ENCODE results near the gene MARVELD2. TPM values are rescaled to one million over a fixed set of nuclear protein-coding genes. Genes with fewer than 3 reads are reported as not detected.
"Not testable (repeated sequence)": the region's sequence is repeated elsewhere in the genome, so short reads cannot be mapped to it uniquely, and the experiment has no call there.

The MARVELD2 gene
- total RNA-seq, 1 donor from 2014 or later = 19.5 TPM

GRCh38 chr5:69477170-69477569 lies 62.3 kb downstream of the MARVELD2 start:
- no peak for DNase-seq (ENCODE audit: low read depth)
- Histone ChIP-seq H3K27me3 (ENCODE audit: control insufficient read depth, insufficient read depth, low read length) (no peaks in the 10 kb centered on the region), H3K4me3 (ENCODE audit: low read depth, low read length) (no peak overlapping the region), H3K36me3 (ENCODE audit: control insufficient read depth, insufficient read depth, low read length) (no peaks in the 10 kb centered on the region)
- no peak for TF ChIP-seq CTCF (IDR thresholded peaks at IDR 0.05; ENCODE audit: insufficient read depth, low read length, severe bottlenecking)
- FAIRE-seq = no peak

- DNase-seq (ENCODE audit: low read depth); FAIRE-seq; H3K27me3 ChIP-seq (ENCODE audit: control insufficient read depth, insufficient read depth, low read length); H3K4me3 ChIP-seq (ENCODE audit: low read depth, low read length); H3K36me3 ChIP-seq (ENCODE audit: control insufficient read depth, insufficient read depth, low read length): not testable (repeated sequence)
These were observed 63.4 kb downstream of the MARVELD2 start for GRCh38 chr5:69478296-69478695.

GRCh38 chr5:69484891-69485290 lies 70.0 kb downstream of the MARVELD2 start:
- H3K27me3 ChIP-seq (ENCODE audit: control insufficient read depth, insufficient read depth, low read length) = peaks cover 2% of the 10 kb centered on the region
- no peak for TF ChIP-seq CTCF (IDR thresholded peaks at IDR 0.05; ENCODE audit: insufficient read depth, low read length, severe bottlenecking)
- no peaks in the 10 kb centered on the region for H3K36me3 ChIP-seq (ENCODE audit: control insufficient read depth, insufficient read depth, low read length)
- DNase-seq (ENCODE audit: low read depth) (no peak), FAIRE-seq (no peak)
- no peak overlapping the region for H3K4me3 ChIP-seq (ENCODE audit: low read depth, low read length)

- H3K27me3 ChIP-seq (ENCODE audit: control insufficient read depth, insufficient read depth, low read length) = peaks cover 2% of the 10 kb centered on the region
- H3K4me3 ChIP-seq (ENCODE audit: low read depth, low read length) = no peak overlapping the region
- DNase-seq (ENCODE audit: low read depth) = no peak
- no peaks in the 10 kb centered on the region for H3K36me3 ChIP-seq (ENCODE audit: control insufficient read depth, insufficient read depth, low read length)
- FAIRE-seq = no peak
- no peak for TF ChIP-seq CTCF (IDR thresholded peaks at IDR 0.05; ENCODE audit: insufficient read depth, low read length, severe bottlenecking)
These were observed 70.6 kb downstream of the MARVELD2 start for GRCh38 chr5:69485471-69485870.

- FAIRE-seq = no peak
- peak; percentile 53 for DNase-seq (ENCODE audit: low read depth)
- no peak for TF ChIP-seq CTCF (IDR thresholded peaks at IDR 0.05; ENCODE audit: insufficient read depth, low read length, severe bottlenecking)
- no peak overlapping the region for H3K4me3 ChIP-seq (ENCODE audit: low read depth, low read length)
- H3K27me3 ChIP-seq (ENCODE audit: control insufficient read depth, insufficient read depth, low read length) = peaks cover 4% of the 10 kb centered on the region
- H3K36me3 ChIP-seq (ENCODE audit: control insufficient read depth, insufficient read depth, low read length) = no peaks in the 10 kb centered on the region
These were observed 74.3 kb downstream of the MARVELD2 start for GRCh38 chr5:69489246-69489645.

GRCh38 chr5:69491027-69491426 lies 76.1 kb downstream of the MARVELD2 start:
- Histone ChIP-seq H3K36me3 (ENCODE audit: control insufficient read depth, insufficient read depth, low read length) (no peaks in the 10 kb centered on the region), H3K27me3 (ENCODE audit: control insufficient read depth, insufficient read depth, low read length) (peaks cover 2% of the 10 kb centered on the region), H3K4me3 (ENCODE audit: low read depth, low read length) (no peak overlapping the region)
- DNase-seq (ENCODE audit: low read depth) (no peak), FAIRE-seq (no peak)
- no peak for TF ChIP-seq CTCF (IDR thresholded peaks at IDR 0.05; ENCODE audit: insufficient read depth, low read length, severe bottlenecking)
